Dedifferentiated amniotic fluid mesenchymal stem cell (primary cell): Measurements from ENCODE around the gene MZF1.
"Not testable (repeated sequence)": the region's sequence is repeated elsewhere in the genome, so short reads cannot be mapped to it uniquely, and the experiment has no call there.

Experiments used
- DNase-seq: peaks from one replicate; pipeline ENCODE4 v3.0.0-alpha.2; 2016; ENCODE audit errors: extremely low spot score

MZF1 gene

DNA sequence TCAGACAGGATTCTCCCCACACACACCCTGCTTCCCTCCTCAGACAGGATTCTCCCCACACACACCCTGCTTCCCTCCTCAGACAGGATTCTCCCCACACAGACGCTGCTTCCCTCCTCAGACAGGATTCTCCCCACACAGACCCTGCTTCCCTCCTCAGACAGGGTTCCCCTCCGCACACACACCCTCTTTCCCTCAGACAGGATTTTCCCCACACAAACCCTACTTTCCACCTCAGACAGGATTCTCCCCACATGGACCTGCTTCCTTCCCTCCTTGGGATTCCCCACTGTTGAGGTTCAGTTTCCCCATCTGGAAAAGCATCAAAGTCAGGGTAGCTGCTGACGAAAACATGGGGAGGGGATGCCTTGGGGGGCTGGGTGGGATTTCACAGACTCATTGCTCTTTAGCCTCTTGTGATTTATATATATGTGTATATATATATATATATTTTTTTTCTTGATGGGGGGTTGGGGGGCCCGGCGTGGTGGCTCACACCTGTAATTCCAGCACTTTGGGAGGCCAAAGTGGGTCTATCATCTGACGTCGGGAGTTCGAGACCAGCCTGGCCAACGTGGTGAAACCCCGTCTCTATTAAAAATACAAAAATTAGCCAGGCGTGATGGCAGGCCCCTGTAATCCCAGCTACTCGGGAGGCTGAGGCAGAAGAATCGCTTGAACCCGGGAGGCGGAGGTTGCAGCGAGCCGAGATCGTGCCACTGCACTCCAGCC, 30.3 kb downstream of the MZF1 start:
- DNase-seq: not testable (repeated sequence)

DNA sequence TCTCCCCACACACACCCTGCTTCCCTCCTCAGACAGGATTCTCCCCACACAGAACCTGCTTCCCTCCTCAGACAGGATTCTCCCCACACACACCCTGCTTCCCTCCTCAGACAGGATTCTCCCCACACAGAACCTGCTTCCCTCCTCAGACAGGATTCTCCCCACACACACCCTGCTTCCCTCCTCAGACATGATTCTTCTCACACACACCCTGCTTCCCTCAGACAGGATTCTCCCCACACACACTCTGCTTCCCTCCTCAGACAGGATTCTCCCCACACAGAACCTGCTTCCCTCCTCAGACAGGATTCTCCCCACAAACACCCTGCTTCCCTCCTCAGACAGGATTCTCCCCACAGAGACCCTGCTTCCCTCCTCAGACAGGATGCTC, 34.0 kb downstream of the MZF1 start:
- DNase-seq: not testable (repeated sequence)

DNA sequence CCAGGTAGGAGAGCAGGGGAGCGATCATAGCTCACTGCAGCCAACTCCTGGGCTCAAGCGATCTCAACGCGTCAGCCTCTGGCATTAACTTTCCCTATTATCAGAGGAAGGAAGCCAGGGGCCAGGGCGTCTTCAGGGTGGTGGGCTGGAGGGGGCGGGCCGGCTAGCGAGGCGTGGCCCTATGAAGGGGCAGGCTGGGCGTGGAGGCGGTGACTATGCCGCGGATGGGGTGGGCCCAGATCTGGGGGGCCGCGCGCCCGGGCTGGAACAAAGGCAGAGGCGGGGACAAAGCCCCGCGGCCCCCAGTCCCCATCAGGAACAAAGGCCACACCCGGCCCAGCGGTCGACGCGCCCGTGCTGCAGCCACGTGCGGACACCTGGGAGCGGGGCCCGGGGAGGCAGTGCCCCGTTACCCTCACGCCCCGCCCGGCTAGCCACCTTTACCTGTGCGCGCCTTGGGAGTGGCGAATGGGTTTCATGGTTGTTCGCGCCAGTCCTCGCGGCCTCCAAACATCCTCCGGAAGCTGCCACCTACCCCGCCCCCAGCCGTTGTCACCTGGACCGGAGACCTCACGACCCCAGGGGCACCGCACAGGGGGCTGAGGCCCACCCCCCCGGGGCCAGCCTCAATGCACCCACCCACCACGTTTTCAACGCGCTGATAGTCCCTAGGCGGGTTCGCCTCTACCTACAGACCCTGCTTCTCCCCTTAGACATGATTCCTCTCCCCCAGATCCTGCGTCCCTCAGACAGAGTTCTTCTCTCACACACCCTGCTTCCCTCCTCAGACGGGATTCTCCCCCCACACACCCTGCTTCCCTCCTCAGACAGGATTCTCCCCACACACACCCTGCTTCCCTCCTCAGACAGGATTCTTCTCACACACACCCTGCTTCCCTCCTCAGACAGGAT, 34.6 kb downstream of the MZF1 start:
- DNase-seq: no peak

DNA sequence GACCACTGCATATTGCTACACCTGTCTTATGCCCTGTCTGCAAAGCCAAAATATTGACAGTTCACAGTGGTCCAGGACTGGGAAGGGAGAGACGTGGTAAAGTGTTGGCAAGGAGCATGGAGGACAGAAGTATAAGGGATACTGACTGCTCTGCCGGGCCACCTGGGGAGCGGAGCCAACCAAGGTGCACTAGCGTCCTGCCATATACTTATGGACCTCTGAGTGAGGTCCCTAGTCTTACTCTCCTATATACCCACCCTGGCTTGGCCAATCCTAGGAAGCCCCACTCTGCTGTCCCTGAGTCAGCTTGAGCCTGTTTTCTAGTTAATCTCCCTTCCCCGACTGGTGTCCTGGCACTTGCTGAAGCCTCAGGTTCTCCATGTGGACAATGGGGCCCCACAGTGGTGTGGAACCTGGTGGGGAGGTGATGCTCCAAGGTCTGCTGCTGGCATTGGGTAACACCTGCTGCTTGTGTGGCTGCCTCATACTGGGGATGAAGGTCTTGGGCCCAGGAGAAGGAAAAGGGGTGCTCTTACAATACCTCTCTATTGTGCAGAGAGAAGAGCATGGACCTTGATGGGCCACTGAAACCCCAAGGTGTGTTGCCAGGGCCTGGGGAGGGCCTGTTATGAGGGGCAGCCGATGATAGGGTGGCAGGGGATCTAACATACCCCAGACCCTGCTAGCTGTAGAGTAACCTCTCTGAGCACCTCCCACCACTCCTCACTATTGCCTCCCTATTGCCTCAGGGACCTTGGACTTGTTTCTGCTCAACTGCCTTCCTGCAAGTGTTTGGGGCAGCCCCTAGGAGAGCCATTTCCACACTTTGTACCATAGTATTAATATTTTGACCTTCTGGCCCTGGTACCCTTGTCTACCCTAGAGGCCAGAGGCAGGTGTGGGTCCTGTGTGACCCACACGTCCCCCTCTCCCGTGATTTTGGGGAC, 36.0 kb downstream of the MZF1 start:
- DNase-seq: no peak

DNA sequence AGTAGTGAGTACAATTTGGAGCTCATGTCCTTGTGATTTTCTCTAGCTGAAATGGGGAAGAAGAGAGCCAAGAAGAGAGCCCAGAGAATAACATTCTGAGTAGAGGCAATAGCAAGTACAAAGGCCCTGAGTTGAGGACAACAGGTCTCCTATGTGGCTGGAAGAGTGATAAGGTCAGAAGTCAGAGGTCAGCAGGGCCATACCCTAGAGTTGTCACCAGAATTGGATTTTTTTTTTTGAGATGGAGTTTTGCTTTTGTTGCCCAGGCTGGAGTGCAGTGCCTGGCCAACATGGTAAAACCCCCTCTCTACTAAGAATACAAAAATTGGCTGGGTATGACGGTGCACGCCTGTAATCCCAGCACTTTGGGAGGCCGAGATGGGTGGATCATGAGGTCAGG, 37.3 kb downstream of the MZF1 start:
- DNase-seq: no peak

DNA sequence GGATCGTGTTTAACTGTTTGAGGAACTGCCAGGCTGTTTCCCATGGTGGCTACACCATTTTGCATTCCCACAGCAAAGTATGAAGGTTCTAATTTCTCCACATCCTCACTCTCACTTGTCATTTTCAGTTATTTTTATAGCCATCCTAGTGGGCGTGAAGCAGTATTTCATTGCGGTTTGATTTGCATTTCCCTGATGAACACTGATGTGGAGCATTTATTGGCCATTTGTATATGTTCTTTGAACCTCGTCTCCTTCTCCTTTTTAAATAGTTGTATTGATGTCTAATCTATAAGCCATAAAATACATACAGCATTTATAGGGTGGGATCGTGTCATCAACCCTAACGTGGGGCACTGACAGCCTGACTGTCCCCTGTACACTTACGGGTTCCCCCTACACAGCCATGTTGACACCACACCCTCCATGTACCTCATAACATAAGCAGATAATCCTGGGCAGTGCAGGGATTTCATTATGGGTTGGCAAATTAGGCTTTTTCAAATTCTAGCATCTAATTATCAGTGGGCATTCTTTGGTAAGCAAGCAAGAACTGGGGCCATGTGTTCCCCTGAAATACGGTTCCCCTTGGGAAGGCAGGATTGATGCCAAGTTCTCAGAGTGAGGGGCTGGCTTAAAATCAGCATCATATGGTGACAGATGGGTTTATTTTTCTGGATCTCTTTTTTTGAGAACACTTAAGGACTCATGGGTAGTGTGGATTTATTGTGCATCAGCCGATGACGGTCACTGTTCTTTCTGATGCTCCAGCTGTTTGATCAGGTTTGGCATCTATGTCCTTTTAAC, 41.9 kb downstream of the MZF1 start:
- no peak for DNase-seq

DNA sequence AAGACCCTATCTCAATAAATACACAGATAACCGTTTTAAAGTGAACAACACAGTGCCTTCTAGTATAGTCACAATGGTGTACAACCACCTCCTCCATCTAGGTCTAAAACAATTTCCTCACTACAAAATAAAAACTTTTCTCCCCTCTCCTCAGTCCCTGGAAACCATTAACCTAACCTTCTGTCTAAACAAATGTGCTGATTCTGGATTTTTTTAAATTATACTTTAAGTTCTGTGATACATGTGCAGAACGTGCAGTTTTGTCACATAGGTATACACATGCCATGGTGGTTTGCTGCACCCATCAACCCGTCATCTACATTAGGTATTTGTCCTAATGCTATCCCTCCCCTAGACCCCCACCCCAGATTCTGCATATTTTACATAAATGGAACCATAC, 43.7 kb downstream of the MZF1 start:
- no peak for DNase-seq

DNA sequence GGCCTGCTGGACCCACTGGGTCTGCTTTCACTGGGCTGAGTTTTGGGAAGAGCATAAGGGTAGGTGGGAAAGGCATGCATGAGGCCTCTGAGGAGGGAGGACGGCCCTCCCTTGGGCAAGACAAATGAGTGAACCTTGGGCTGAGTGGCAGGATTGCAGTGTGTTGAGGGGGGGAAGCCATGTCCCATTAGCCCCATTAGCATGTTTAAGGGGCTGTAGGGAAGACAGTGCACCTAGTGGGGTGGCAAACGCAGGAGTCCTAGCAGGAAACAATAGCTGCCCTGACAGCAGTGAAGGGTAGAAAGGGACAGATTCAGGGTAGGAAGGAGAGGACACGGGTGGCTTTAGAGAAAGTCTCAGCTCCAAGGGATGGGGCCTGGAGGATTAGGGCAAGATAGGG, 50.4 kb downstream of the MZF1 start:
- no peak for DNase-seq

DNA sequence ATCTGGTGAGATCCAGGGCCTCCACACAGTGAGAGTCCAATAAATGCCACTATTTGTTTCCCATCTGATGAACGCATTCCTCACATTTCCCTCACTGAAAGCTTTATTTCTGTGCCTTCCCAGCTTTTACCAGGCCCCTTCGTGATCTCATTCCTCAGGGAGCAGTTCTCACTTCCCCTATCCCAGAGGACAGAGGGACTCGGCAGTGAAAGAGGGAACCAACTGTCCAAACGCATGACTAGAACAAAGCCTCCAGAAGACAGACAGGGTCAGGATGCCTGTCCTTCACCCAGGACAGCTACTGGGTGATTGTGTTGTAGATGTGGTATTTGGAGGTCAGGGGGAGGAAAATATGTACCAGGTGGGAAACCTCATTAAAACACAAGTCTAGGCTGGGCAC, 51.5 kb downstream of the MZF1 start:
- DNase-seq: no peak

DNA sequence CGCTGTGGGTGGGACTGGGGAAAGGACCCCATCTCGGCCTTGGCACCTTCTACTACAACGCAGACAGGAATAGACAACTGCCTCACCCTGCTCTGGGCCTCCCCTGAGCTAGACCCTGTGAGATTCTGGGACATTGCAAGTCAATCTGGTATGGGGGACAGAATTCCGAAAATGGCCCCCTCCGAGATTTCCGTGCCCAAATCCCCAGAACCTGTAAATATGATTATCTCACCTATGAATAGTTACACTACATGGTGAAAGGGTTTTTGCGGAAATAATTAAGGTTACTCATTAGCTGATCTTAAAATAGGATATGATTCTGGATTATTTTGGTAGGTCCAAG, 52.9 kb downstream of the MZF1 start:
- DNase-seq: no peak

DNA sequence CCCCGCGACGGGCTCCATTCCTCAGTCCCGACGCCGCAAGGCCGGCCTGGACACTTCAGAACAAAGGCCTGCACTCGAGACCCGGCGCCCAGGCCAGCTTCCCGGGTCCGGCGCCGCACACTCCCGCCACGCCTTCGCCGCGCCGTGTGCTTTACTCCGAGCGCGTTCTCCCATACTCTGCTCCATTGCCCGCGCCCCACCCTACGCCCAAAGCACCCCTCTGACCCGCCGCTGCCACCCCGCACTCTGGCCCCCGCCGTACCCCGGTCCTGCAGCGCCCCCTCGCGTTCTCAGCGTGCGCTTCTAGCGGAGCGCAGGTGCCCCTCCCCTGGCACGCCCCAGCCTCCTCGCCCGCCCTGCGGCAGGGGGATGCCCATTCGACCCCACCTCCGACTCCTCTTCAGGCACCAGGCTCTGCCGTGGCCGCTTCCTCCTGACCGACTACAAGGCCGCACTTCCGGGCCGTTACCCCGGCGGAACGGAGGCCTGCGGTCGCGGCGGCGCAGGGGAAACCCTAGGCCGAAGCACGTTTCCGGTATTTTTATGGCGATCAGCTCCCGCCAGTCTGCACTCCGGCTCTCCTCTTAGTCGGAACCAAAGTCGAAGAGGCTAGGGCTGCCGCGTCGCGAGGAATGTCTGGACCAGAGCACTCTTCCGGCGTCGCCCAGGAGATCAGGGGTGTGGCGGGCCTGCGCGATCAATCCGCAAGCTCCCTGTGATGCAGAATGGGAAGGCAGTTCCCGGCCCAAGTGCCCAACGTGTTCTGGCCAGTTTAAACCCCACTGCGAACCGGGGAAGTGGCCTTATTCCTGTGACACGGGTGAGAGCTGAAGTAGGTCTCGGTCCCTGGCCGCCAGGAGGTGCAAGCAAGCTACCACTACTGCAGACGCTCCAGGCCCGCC, 53.5 kb downstream of the MZF1 start, which contains the start of gene ZBTB45:
Gene ZBTB45 (minus strand): TSS at position 456 of the 902 bp plus-strand sequence. CDS start 2,137 bp downstream, outside the sequence.
- DNase-seq: peak; percentile 96

DNA sequence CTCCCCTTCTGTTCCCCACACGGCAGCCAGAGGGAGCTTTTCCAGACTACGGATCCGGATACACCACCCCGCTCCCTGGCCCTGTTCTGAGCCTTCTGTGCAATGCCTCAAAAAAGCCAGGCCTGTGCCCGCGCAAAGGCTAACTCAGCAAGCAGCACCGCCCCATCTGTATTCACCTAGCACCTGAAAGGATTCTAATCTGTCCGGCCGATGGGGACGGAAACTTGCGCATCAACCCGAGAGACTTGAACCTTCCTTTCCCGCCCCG, 54.1 kb downstream of the MZF1 start:
- DNase-seq: peak; percentile 74

DNA sequence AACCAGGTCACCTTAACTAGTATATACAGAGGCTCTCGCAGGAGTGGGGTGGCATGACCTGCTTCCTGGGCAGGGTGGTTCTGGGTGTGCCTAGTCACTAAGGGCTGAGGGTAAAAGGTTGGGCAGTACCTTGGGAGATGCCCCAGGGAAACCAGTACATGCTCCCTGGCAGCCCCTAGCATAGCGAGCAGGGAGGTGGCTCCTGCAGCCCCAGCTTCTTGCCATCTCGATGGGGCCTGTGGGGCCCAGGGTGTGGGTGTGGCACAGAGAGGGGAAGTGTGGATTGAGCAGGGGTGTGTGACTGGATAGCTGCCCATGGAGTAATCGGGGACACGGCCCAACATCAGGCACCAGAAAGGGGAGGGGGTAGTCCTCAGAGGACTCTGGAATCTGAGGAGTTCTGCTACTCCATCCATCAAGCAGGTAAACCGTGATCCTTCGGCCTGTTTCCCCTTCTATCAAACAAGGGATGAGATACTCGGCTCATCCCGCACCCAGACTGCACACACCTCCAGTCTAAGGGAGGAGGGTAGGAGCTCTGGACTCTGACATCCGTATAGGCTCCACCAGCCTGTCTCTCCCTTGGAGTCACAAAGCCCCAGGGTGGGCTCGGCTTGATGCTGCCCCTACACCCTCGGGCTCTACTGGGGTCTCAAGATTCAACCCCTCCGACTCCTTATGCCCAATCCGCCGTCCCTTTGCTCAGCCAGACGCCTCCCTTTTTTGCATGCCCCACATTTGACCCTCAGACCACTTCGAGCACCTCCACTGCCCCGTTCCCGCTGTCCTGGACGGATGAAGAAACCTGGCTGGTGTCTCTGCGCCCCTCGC, 54.7 kb downstream of the MZF1 start:
- no peak for DNase-seq

DNA sequence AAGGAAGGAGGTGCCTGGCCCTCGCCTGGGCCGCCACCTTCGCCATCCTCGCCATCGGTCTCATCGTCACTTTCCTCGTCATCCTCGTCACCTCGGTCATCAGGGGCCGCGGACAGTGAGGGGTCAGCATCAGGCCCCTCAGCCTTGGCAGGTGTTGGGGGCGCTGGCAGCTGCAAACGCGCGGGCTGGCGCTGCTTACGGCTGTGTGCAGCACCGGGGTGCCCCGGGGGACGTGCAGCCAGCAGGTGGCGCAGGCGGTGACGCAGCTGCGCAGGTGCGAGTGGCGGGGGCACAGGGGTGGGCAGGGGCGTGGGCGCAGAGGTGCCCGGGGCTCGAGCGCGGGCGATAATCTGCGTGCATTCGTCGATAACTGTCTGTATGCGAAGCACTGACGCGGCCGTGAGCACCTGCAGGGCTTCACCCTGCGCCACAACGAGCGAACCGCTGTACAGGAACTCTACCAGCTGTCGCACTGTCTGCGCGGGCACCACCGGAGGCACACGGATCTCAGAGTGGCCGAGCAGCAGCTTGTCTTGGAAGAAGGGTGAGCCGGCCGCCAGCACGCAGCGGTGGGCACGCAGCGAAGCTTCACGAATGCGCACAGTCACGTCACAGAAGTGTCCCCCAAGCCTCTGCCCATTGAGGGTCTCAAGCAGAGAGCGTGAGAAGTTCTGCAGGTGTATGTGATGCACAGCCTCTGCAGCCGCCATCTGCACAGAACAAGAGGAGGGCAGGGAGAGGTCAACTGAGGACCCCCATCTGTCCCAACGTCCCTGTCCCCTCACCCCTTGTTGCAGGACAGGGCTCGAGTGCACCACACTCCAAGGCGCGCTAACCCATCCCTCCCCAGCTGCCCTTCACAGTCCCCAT, 55.9 kb downstream of the MZF1 start:
- DNase-seq: no peak

DNA sequence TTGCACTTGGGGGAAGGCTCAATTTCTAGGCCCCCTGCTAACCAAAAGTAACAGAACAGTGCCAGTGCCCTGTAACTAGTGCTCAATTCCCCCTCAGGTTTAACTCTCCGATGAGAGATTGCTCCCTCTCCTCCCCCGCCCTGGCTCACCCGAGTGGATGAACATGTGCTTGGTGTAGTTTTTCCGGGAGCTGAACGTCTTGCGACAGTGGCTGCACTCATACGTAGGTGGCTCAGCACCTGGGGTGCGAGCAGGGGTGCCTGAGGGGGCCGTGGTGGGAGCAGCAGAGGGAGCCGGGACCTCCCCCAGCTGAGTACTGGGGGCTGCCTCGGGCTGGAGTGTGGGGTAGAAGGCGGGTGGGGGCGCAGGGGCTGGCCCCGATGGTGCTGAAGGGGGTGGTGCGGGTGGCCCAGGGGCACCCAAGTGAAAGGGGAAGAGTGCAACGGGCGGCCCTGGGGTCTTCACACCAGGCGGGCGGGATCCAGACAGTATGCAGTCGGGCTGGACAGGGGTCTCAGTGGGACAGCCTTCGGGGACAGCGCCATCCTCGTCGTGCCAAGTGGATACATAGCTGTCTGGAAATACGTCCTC, 56.8 kb downstream of the MZF1 start:
- DNase-seq: peak; percentile 4

DNA sequence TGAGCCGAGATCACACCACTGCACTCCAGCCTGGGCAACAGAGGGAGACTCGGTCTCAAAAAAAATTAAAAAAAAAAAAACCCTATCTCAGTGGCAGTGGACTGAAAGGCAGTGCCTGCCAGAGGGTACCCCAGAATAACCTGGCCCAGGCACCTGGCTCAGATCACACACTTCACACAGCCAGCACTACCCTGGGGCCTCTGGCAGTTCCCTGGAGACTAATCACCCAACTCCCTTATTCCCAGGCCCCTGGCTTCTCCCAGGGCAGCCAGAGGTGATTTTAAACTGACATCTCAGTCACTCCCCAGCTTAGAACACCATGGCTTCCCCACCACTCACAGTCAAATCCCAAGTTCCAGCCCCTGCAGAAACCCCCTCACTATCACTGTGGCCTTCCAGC, 57.9 kb downstream of the MZF1 start:
- DNase-seq: no peak

DNA sequence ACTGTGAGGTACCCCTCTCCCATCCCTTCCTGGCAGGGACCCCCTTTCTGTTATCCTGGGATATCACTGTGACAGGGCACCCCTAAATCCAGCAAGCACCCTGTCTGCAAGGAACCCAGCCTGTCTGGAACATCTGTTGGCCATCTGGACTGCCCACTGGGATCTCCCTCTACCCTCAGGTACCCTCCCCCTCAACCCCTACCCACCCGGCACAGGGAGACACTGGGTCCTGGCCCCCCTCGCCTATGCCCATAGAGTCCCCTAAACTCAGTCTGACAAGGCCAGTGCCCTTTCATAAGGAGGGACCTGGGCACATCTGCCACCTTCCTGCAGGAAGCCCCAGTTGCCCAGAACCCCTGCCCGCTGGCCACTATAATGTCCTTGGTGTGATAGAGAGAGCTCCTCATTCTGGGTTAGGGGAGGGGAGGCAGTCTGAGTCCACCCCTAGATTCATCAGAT, 58.5 kb downstream of the MZF1 start:
- DNase-seq: no peak
